Urinary bladder (tissue), 4 donors: ENCODE results near the gene ADCY5. TPM values are rescaled to one million over a fixed set of nuclear protein-coding genes. Genes with fewer than 3 reads are reported as not detected.

ENCODE experiments used
- DNase-seq: peaks from one replicate; pipeline ENCODE4 v3.0.0-alpha.2; 2015; ENCODE audit errors: extremely low spot score
- H3K27ac ChIP-seq: one replicate; pipeline ENCODE4 v1.5.1; 2013; ENCODE audit warnings: low read depth, mild to moderate bottlenecking, moderate library complexity
- H3K36me3 ChIP-seq: one replicate; pipeline ENCODE4 v1.6.1; 2013; ENCODE audit warnings: mild to moderate bottlenecking, moderate library complexity; ENCODE audit not compliant: insufficient read depth
- H3K4me1 ChIP-seq: one replicate; pipeline ENCODE4 v1.6.1; 2013; ENCODE audit warnings: mild to moderate bottlenecking, moderate library complexity; ENCODE audit not compliant: insufficient read depth
- H3K4me3 ChIP-seq: one replicate; pipeline ENCODE4 v1.5.1; 2013; ENCODE audit warnings: low read depth, low read length
- WGBS: extraction: QIAGEN DNeasy Blood & Tissue Kit; methylation state at CpG from one replicate; pipeline ENCODE4 v1.1.7; 2013; 5-methylcytosine and 5-hydroxymethylcytosine counted together
- polyA plus RNA-seq: library from polyadenylated mRNA; stranded (reverse); fragments of 200-250 nt; gene quantifications from one replicate; pipeline ENCODE4 v1.2.3, GENCODE V29; 2013
- total RNA-seq: library from RNA; depleted of rRNA; stranded (reverse); fragments of >200 nt; gene quantifications from one replicate; pipeline ENCODE4 v1.2.3, GENCODE V29; 2014
- donor health status: healthy with polysubstance abuse.
- donor health status: healthy.

ADCY5 gene
- total and polyA plus RNA-seq, 2 donors: 25.1 to 53.1 TPM

DNA sequence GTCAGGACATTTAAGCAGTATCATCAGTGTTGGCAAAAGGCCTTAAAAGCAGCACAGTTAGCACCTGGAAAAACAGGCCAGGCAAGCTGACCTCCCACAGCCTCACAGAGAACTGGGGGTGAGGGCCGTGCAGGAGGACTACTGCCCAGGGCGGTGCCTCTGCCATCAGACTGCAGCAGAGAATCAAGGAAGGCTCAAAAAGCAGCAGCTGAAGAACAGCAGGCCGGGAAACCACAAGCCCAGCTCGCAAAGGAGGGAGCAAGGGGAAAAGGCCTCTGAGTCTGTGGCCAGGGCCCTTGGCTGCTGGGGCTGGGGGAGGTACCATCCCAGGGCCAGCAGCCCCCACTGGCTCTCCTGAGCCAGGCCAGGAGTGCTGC lies 163.0 kb downstream of the ADCY5 start:
- H3K4me1 ChIP-seq: no peaks in the 10 kb centered on the region
- 72% methylated on average over 4 of the region's 4 CpGs for WGBS
- H3K27ac ChIP-seq: no peak overlapping the region
- no peak for DNase-seq
- H3K4me3 ChIP-seq: no peak overlapping the region
- H3K36me3 ChIP-seq: no peaks in the 10 kb centered on the region

DNA sequence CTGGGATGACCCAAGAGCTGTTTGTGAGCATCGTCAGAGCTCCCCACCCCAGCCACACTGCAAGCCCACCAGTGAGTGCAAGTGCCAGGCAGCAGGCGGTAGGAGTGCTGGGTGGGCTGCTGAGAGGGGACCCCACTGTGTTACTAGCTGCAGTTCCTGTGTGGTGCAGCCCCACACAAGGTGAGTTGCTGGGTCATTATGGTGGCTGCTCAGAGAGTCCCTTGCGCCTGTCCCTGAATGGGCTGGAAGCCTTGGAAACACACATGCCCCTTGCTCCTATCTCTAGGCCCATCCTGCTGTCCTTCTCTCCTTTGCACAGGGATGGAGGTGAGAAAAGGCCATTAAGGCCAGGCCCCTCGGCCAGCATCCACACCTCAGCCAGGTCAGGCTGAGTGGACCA lies 163.4 kb downstream of the ADCY5 start:
- Histone ChIP-seq H3K4me3 (no peak overlapping the region), H3K27ac (no peak overlapping the region), H3K36me3 (no peaks in the 10 kb centered on the region), H3K4me1 (no peaks in the 10 kb centered on the region)
- no peak for DNase-seq
- 81% methylated on average over 4 of the region's 4 CpGs for WGBS

DNA sequence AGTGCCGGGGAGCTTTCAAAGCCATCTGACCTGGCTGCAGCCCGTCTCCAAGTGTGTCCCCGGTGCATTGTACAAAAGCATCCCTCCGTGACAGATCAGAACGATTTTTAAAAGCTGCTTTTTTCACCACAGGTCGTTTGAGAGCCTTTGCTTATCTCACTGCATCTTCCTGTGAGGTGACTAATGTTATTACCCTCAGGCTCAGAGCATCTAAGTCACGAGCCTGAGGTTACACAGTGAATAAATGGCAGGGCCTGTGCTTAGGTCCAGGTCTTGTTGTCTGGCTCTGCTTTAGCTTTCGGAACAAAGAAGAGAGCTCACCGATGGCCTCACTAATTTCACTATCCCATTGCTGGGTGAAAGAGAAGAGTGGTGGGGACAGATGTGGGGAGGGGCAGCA lies 163.8 kb downstream of the ADCY5 start:
- no peak for DNase-seq
- Histone ChIP-seq H3K36me3 (no peaks in the 10 kb centered on the region), H3K27ac (no peak overlapping the region), H3K4me3 (no peak overlapping the region), H3K4me1 (no peaks in the 10 kb centered on the region)
- 75% methylated on average over 9 of the region's 9 CpGs for whole genome bisulfite sequencing

DNA sequence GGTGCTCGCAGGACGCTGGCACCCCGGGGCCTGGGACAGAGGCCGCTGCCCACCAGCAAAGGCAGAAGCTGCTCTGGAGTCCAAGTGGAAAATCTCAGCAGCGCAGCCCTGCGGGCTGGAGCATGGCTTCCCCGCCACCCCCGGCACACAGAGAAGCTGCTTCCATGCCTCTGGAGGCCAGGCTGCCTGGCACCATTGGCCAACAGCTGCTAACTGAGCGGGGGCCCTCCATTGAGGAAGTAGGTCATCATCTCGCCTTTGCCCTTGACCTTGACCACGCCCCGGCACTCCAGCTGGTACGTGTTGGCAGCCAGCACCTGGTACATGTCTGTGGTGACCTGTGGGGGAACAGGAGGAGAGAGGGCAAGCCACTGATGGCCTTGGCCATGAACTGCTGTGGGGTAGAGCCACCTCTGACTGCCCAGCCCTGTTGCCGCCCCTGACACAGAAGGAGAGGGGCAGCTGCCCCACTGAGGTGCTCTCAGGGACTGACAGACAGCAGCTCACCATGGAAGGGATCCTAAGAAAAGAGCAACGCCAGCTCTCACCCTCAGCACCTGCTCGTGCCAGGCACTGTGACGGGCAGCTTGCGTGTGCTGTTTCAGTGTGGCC lies 164.4 kb downstream of the ADCY5 start:
- no peak overlapping the region for H3K27ac ChIP-seq
- no peaks in the 10 kb centered on the region for H3K36me3 ChIP-seq
- H3K4me1 ChIP-seq: no peaks in the 10 kb centered on the region
- WGBS: 88% methylated on average over 18 of the region's 18 CpGs
- no peak overlapping the region for H3K4me3 ChIP-seq
- DNase-seq: no peak

DNA sequence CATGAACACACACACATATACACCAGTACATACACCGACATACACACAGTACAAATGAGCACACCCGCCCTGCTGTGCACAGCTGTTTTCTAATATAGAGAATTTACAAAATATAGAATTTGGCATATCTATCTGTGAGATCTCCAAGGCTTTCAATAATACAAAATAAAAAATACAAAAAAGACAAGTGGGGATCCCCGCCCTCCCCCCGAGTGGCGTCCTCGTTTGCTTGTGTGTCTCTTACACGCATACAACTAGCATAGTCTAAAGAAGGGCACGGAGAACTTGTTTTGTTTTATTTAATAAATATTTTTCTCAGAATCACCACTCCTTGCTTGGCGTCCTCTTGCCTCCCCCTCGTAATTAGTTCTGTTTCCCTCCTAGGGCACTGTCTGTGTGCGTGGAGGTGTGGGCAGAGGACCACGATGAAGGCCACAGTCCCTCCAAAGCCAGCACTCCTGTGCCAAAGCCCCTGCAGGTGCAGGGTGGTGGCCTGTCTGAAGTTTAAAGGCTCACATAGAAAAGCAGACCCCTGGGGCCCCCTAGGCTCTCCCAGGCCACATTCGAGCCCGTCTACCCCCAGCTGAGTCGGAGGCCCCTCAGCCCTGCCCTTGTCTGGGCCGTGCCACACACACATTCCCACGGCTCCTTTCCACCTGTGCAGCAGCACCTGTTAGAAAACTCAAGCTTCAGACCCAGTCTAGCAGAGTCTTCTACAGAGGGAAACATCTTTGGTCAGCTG lies 165.1 kb downstream of the ADCY5 start:
- no peaks in the 10 kb centered on the region for H3K4me1 ChIP-seq

DNA sequence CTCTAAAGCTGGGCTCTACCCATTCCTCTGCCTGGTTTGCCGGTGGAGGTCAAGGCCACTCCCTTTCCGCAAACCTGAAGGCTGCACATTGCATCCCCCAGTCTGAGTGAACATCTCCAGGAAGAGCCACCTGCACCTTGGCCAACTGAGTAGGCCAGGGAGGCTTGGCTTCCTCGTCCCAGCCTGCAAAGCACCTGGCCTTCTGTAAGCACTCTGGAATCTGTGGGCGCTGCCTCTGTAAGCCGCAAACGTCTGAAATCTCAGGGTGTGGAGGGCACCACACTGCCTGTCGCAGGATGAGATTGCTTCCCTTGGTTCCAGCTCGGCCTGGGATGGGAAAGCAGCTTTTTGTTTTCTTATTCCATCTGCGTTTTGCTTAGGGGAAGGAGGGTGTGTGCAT lies 165.8 kb downstream of the ADCY5 start:
- Histone ChIP-seq H3K4me1 (no peaks in the 10 kb centered on the region), H3K36me3 (no peaks in the 10 kb centered on the region), H3K4me3 (no peak overlapping the region), H3K27ac (no peak overlapping the region)
- WGBS: 83% methylated on average over 9 of the region's 9 CpGs
- DNase-seq: no peak

More for the DNA sequence above, 165.1 kb downstream of the ADCY5 start:
- DNase-seq: no peak
- H3K4me3 ChIP-seq: no peak overlapping the region
- H3K27ac ChIP-seq: no peak overlapping the region
- H3K36me3 ChIP-seq: no peaks in the 10 kb centered on the region
- WGBS: 86% methylated on average over 17 of the region's 17 CpGs

DNA sequence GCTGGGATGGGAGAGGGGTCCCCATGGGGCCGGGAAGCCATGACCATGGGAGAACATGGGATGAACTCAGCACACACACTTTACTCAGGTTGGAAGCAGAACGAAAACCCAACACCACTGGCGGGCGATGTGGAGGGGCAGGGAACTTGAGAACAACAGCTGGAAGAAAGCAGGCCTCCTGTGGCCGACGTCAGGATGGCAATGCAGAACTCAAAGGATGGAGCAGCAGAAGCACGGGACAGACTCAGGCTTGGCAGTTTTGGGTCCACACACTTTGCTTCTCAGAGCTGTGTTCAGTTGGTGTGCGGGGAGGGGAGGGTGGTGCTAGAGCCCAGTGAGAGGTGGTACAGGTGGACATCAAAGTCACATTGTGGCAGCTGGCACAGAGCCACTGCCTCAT lies 166.4 kb downstream of the ADCY5 start:
- Histone ChIP-seq H3K4me1 (no peaks in the 10 kb centered on the region), H3K4me3 (no peak overlapping the region), H3K36me3 (no peaks in the 10 kb centered on the region), H3K27ac (no peak overlapping the region)
- 82% methylated on average over 8 of the region's 8 CpGs for WGBS
- DNase-seq: no peak

DNA sequence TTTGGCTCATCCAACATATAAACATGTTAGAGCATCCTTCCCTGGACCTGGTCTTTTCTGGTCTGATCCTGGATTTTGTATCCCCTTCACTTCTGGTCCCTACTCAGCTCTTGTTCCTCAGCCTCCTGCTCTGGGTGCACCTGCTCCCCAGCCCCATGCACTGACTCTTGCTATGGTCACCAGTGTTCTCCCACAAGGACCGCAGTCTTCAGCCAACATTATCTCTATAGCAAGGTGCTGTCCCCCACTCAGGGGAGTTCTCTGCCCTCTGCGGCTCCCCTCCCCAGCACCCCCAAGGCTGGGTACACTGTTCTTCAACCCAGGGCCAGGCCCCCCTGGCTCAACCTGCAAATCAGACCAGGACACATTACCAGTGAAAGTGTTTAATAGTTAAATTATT lies 167.0 kb downstream of the ADCY5 start:
- H3K4me3 ChIP-seq: no peak overlapping the region
- H3K27ac ChIP-seq: no peak overlapping the region
- WGBS: 90% methylated on average over 2 of the region's 2 CpGs
- no peak for DNase-seq
- no peaks in the 10 kb centered on the region for H3K4me1 ChIP-seq
- H3K36me3 ChIP-seq: no peaks in the 10 kb centered on the region

DNA sequence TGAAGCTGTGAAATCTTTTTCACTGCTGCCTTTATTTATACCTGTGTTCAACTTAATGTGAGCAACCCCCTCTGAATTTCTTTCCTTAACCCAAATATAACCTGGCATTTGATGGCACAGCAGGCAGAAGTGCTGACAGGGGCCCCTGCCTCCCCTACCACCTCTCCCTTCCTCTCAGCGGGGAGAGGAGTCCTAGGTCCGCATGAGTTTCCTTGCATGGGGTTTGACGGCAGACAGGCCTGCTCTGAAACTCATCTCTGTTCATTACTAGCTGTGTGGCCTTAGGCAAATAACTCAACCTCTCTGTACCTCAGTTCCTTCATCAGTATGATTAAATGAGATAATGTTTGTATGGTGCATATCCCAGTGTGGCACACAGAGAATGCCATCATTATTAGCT lies 167.5 kb downstream of the ADCY5 start:
- H3K36me3 ChIP-seq: no peaks in the 10 kb centered on the region
- no peak for DNase-seq
- WGBS: 85% methylated on average over 3 of the region's 3 CpGs

DNA sequence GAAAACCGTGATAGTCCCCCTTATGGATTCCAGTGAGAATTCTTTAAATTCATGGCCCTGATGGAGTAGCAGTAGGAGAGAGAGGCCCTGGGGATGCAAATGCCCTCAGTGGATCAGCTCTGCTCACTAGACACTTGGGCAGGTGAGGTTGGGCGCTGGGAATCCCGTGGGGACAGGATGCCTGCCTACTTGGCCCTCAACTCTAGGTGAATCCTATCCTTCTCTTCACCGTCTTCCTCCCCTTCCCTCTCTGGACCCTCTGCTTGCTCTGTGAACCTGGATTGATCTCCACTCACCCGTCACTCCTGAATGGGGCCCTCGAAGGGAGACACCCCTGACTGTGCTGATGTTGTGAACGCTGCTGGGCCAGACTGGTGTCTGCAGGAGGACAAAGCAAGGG lies 169.8 kb downstream of the ADCY5 start:
- no peaks in the 10 kb centered on the region for H3K4me1 ChIP-seq
- H3K27ac ChIP-seq: no peak overlapping the region
- H3K36me3 ChIP-seq: no peaks in the 10 kb centered on the region
- no peak overlapping the region for H3K4me3 ChIP-seq
- WGBS: 64% methylated on average over 7 of the region's 7 CpGs
- DNase-seq: no peak

More for the DNA sequence above, 167.5 kb downstream of the ADCY5 start:
- no peak overlapping the region for H3K4me3 ChIP-seq
- H3K4me1 ChIP-seq: no peaks in the 10 kb centered on the region
- H3K27ac ChIP-seq: no peak overlapping the region

DNA sequence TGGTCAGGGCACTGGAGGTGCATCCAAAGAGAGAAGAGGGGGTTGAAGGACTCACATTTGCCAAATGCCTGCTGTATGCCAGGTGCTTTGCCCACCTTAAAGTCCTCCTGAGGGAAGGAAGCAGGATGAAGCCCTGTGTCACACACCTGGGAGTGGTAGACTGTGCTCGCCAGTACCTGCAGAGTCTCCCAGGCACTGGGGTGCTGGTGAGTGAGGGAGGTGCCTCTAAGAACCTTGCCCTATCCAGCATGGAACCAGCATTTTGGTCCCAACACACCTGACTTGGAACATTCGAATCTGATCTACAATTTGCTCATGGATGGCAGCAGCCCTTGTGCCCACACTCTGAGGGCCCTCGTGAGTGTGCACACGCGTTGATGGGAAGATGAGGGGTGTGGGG lies 170.4 kb downstream of the ADCY5 start:
- no peaks in the 10 kb centered on the region for H3K4me1 ChIP-seq
- WGBS: 81% methylated on average over 5 of the region's 5 CpGs
- DNase-seq: no peak

DNA sequence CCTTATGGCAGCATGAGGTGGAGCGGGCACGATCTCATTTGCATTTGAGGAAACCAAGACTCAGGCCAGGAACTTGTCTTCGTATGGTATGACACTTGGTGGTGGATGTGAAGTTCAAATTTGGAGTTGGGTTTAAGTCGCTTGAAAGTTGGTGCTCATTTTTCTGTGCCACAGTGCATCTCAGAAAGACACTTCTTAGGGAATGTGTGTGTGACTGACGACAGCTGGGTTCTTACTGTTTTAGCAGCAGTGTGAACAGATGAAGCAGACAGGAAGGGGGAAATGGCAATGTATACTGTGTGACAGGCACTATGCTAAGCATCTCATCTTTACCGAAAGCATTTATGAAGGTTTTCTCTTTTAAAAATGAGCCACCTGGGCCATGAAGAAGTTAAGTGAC lies 171.8 kb downstream of the ADCY5 start:
- WGBS: 62% methylated on average over 6 of the region's 6 CpGs

More for the DNA sequence above, 170.4 kb downstream of the ADCY5 start:
- H3K4me3 ChIP-seq: no peak overlapping the region
- H3K27ac ChIP-seq: no peak overlapping the region
- H3K36me3 ChIP-seq: no peaks in the 10 kb centered on the region

DNA sequence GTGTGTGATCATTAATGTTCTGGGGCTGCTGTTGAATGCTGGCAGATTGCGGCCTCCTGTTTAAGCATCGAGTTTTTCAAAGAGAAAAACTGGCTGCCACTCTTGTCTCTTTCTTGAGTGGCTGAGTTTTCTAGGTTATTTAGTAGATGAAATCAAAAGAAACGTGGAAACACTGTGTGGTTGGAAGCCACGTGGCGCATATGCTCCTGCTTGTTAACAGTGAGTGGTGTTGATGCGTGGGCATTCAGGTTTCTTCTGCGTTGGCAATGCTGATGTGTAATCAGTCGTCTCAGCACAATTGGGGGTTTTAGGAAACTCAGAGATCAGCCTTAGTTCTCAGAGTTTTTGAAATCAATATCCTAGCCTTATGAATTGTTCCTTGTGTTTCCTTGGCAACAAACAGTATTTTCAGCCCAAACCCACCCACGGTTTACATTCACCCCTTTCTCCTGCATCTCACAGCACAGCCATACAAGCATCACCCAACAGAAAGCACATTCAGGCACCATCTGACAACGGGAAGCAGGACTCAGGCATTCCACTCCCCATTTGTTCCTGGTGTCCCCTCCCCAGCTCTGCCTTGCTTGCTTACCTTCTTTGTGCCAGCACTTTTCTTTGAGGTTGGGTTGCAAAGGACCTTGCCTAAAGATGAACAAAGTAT lies 172.4 kb downstream of the ADCY5 start:
- no peak overlapping the region for H3K4me3 ChIP-seq
- no peaks in the 10 kb centered on the region for H3K4me1 ChIP-seq
- no peak overlapping the region for H3K27ac ChIP-seq
- WGBS: 76% methylated on average over 10 of the region's 10 CpGs
- DNase-seq: no peak
- H3K36me3 ChIP-seq: no peaks in the 10 kb centered on the region

More for the DNA sequence above, 171.8 kb downstream of the ADCY5 start:
- H3K27ac ChIP-seq: no peak overlapping the region
- no peak overlapping the region for H3K4me3 ChIP-seq
- H3K4me1 ChIP-seq: no peaks in the 10 kb centered on the region
- no peaks in the 10 kb centered on the region for H3K36me3 ChIP-seq
- DNase-seq: no peak

DNA sequence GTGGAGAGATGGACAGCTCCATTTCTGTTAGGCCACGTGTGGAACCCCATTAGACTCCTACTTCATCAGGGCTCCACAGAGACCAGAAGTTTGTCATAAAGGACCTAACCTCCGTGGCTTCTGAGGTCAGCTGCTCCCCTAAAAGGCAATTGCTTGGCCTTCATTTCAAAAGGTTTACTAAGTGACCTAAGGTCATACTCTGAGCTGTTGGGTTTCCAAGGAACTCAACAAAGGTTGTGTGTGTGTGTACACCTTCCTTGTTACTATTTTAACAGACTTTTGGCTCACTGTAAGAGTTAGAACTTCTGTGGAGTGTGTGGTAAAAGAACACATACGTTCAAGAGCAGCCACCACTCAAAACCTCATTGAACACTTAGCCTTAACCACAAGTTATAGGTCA lies 173.2 kb downstream of the ADCY5 start:
- no peak overlapping the region for H3K4me3 ChIP-seq
- DNase-seq: no peak
- H3K36me3 ChIP-seq: no peaks in the 10 kb centered on the region
- WGBS: 66% methylated on average over 3 of the region's 3 CpGs
- no peaks in the 10 kb centered on the region for H3K4me1 ChIP-seq
- H3K27ac ChIP-seq: no peak overlapping the region
